T-cell (primary cell): ENCODE measurements around the gene MBOAT1. TPM values are rescaled to one million over a fixed set of nuclear protein-coding genes. Genes with fewer than 3 reads are reported as not detected.

Experiments used
- ATAC-seq, 4 experiments: fragments of 200-7000 bp in 3 of 4; fragments of 150-1000 bp in 1 of 4; cut with Tn5 transposase; replicated peaks in 1 of 4; 1 replicate in 3 of 4; 2 replicates in 1 of 4; pipeline ENCODE4 v1.10.0; 2021; ENCODE audit warnings: moderate library complexity in 3 of 4, mild to moderate bottlenecking in 2 of 4, moderate number of reproducible peaks in 1 of 4
- CTCF ChIA-PET, 2 donors: fragments of 300-600 bp; sonication (Branson Sonifier 250); formaldehyde crosslinking; loops; one replicate each; lab custom pipeline; 2022; ENCODE audit warnings: antibody characterized with exemption in 2 of 2; lab: Charles Lee
- POLR2A ChIA-PET, 2 donors: fragments of 300-600 bp; sonication (Branson Sonifier 250); formaldehyde crosslinking; loops; one replicate each; lab custom pipeline; 2022; ENCODE audit warnings: antibody characterized with exemption in 2 of 2; lab: Charles Lee
- DNase-seq, 35 experiments: peaks; one replicate each; pipeline versions ENCODE4 v3.0.0 to v3.0.0-alpha.2; 2013 to 2023
- H3K27ac ChIP-seq: one replicate; pipeline ENCODE4 v1.5.1; 2013; ENCODE audit warnings: low read length
- H3K27me3 ChIP-seq, 2 experiments: replicated peaks in 1 of 2; 1 replicate in 1 of 2; 2 replicates in 1 of 2; pipeline versions ENCODE4 v1.6.1 to v1.7.0; 2013; ENCODE audit warnings: low read length in 1 of 2, mixed read lengths in 1 of 2; ENCODE audit not compliant: control insufficient read depth in 2 of 2, insufficient read depth in 2 of 2; ENCODE audit errors: extremely low read depth in 1 of 2
- H3K36me3 ChIP-seq, 2 donors: 1 replicate in 1 of 2; 2 replicates in 1 of 2; pipeline versions ENCODE4 v1.6.1 to v1.7.0; 2013; ENCODE audit warnings: low read length in 1 of 2; ENCODE audit not compliant: control insufficient read depth in 2 of 2, insufficient read depth in 1 of 2; ENCODE audit errors: extremely low read depth in 1 of 2
- H3K4me1 ChIP-seq, 2 experiments: 1 replicate in 1 of 2; 2 replicates in 1 of 2; pipeline versions ENCODE4 v1.6.1 to v1.7.0; 2013; ENCODE audit warnings: low read length in 2 of 2, mixed read lengths in 1 of 2; ENCODE audit not compliant: insufficient read depth in 2 of 2, control insufficient read depth in 1 of 2; ENCODE audit errors: extremely low read depth in 1 of 2
- H3K4me3 ChIP-seq, 2 donors: 1 replicate in 1 of 2; 2 replicates in 1 of 2; pipeline versions ENCODE4 v1.5.1 to v1.7.0; 2013; ENCODE audit warnings: mild to moderate bottlenecking in 2 of 2, low read length in 1 of 2, moderate library complexity in 1 of 2; ENCODE audit not compliant: control insufficient read depth in 1 of 2; ENCODE audit errors: extremely low read depth in 1 of 2
- H3K9me3 ChIP-seq: 2 replicates; pipeline ENCODE4 v1.7.0; 2013
- H3K27ac Mint-ChIP-seq, 2 donors: one replicate each; pipeline ENCODE4 v1.8.0; 2020 to 2021; ENCODE audit warnings: mild to moderate bottlenecking in 2 of 2, mixed read lengths in 2 of 2
- H3K27me3 Mint-ChIP-seq, 2 donors: one replicate each; pipeline ENCODE4 v1.8.0; 2021 to 2022; ENCODE audit warnings: mixed read lengths in 2 of 2
- H3K36me3 Mint-ChIP-seq: one replicate; pipeline ENCODE4 v1.8.0; 2021; ENCODE audit warnings: mixed read lengths
- H3K4me1 Mint-ChIP-seq, 3 donors: one replicate each; pipeline ENCODE4 v1.8.0; 2020 to 2022; ENCODE audit warnings: mixed read lengths in 3 of 3, mild to moderate bottlenecking in 1 of 3
- H3K4me3 Mint-ChIP-seq, 3 donors: one replicate each; pipeline ENCODE4 v1.8.0; 2020 to 2022; ENCODE audit warnings: mild to moderate bottlenecking in 3 of 3, mixed read lengths in 3 of 3, moderate library complexity in 3 of 3
- H3K9me3 Mint-ChIP-seq, 3 donors: one replicate each; pipeline ENCODE4 v1.8.0; 2020 to 2022; ENCODE audit warnings: mixed read lengths in 3 of 3
- WGBS: methylation state at CpG from one replicate; pipeline ENCODE4 v1.1.5; 2013; ENCODE audit warnings: missing lambda C conversion rate; ENCODE audit not compliant: insufficient coverage; 5-methylcytosine and 5-hydroxymethylcytosine counted together
- total RNA-seq, 35 experiments: library from RNA in 6 of 35; stranded (reverse) in 6 of 35; fragments of 120-200 nt in 1 of 35; gene quantifications; one replicate each; pipeline versions ENCODE4 v1.2.1 to v1.2.4 and lab custom pipeline; 2013 to 2026

Gene MBOAT1
- total RNA-seq, 5 donors from 2014 or later (not counting 1 experiment from before 2014, with no cell fraction given) = 8.3 to 21.5 (median 12.0) TPM

GRCh38 chr6:20203561-20204511, 8.4 kb downstream of the MBOAT1 start:
- H3K36me3 ChIP-seq = peaks cover 0 to 2% of the 10 kb centered on the region in 2 donors
- Mint-ChIP-seq H3K4me3 (no peak overlapping the region), H3K27ac (peak overlapping the region; percentile 71 to 95), H3K4me1 (peaks cover 49 to 68% (median 57%) of the 10 kb centered on the region in 3 donors), H3K36me3 (peaks cover 7% of the 10 kb centered on the region), H3K27me3 (no peaks in the 10 kb centered on the region), H3K9me3 (no peaks in the 10 kb centered on the region)
- H3K4me1 ChIP-seq = peaks cover 3 to 42% of the 10 kb centered on the region in 2 experiments
- no peak for ATAC-seq
- H3K27ac ChIP-seq = no peak overlapping the region
- ChIA-PET CTCF (interaction anchor here in 1 of 2 donors (0.5 to 2.6 kb wide), 4 partner anchors 9 to 347 kb away, joined by 3 to 8 read pairs (median 4); partner anchors contain the start of gene MBOAT1), POLR2A (no interaction called here)
- DNase-seq = no peak
- H3K4me3 ChIP-seq = no peak overlapping the region
- 83% methylated on average over 2 of the region's 7 CpGs for WGBS
- H3K9me3 ChIP-seq = no peaks in the 10 kb centered on the region
- no peaks in the 10 kb centered on the region for H3K27me3 ChIP-seq

- Histone ChIP-seq H3K27me3 (no peaks in the 10 kb centered on the region), H3K27ac (no peak overlapping the region), H3K36me3 (peaks cover 0 to 2% of the 10 kb centered on the region in 2 donors), H3K9me3 (no peaks in the 10 kb centered on the region), H3K4me3 (no peak overlapping the region), H3K4me1 (peaks cover 3 to 42% of the 10 kb centered on the region in 2 experiments)
- Mint-ChIP-seq H3K27ac (no peak overlapping the region), H3K27me3 (no peaks in the 10 kb centered on the region), H3K36me3 (peaks cover 13% of the 10 kb centered on the region), H3K4me1 (peaks cover 49 to 68% (median 50%) of the 10 kb centered on the region in 3 donors), H3K9me3 (no peaks in the 10 kb centered on the region), H3K4me3 (no peak overlapping the region)
- ChIA-PET POLR2A (interaction anchor here in 1 of 2 donors (0.7 kb wide), 1 partner anchor 1622 kb away, joined by 3 read pairs; no protein-coding TSS in a partner anchor), CTCF (interaction anchor here in 1 of 2 donors (0.6 to 2.6 kb wide), 3 partner anchors 10 to 126 kb away, joined by 4 to 8 read pairs (median 5); partner anchors contain the start of gene MBOAT1)
- 100% methylated on average over 1 of the region's 3 CpGs for WGBS
- ATAC-seq (no peak), DNase-seq (no peak)
Observed at GRCh38 chr6:20202699-20203302, 9.5 kb downstream of the MBOAT1 start.

DNA sequence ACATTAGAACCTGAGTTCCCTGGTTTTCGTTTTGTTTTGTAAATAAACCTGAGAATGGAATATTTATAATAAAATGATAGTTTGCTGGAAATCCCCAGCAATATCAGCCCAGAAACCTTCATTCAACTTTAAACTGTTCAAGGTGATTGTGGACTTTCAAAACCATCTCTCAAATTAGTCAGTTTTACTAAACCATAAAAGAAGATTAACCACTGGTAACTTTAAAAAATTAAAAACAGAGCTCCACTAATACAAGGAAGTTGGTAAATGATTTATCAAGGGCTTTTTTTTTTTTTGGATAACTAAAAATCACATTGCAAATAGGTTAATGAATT, 10.0 kb downstream of the MBOAT1 start:
- H3K4me3 Mint-ChIP-seq = no peak overlapping the region
- DNase-seq (no peak), ATAC-seq (no peak)
- ChIA-PET POLR2A (interaction anchor here in 1 of 2 donors (0.6 kb wide), 2 partner anchors 10 to 252 kb away, joined by 3 to 6 read pairs; no protein-coding TSS in a partner anchor), CTCF (interaction anchor here in 1 of 2 donors (0.5 to 2.6 kb wide), 2 partner anchors 10 to 255 kb away, joined by 3 to 8 read pairs; partner anchors contain the start of gene MBOAT1)
- H3K36me3 Mint-ChIP-seq = peaks cover 13% of the 10 kb centered on the region
- Histone ChIP-seq H3K27me3 (no peaks in the 10 kb centered on the region), H3K4me1 (peaks cover 3 to 41% of the 10 kb centered on the region in 2 experiments), H3K4me3 (no peak overlapping the region), H3K27ac (no peak overlapping the region), H3K36me3 (peaks cover 0 to 2% of the 10 kb centered on the region in 2 donors), H3K9me3 (no peaks in the 10 kb centered on the region)
- no CpG with 5 or more reads among the region's 1 CpG for WGBS
- H3K4me1 Mint-ChIP-seq = peaks cover 45 to 63% (median 48%) of the 10 kb centered on the region in 3 donors
- no peaks in the 10 kb centered on the region for H3K9me3 Mint-ChIP-seq
- no peaks in the 10 kb centered on the region for H3K27me3 Mint-ChIP-seq
- no peak overlapping the region for H3K27ac Mint-ChIP-seq

DNA sequence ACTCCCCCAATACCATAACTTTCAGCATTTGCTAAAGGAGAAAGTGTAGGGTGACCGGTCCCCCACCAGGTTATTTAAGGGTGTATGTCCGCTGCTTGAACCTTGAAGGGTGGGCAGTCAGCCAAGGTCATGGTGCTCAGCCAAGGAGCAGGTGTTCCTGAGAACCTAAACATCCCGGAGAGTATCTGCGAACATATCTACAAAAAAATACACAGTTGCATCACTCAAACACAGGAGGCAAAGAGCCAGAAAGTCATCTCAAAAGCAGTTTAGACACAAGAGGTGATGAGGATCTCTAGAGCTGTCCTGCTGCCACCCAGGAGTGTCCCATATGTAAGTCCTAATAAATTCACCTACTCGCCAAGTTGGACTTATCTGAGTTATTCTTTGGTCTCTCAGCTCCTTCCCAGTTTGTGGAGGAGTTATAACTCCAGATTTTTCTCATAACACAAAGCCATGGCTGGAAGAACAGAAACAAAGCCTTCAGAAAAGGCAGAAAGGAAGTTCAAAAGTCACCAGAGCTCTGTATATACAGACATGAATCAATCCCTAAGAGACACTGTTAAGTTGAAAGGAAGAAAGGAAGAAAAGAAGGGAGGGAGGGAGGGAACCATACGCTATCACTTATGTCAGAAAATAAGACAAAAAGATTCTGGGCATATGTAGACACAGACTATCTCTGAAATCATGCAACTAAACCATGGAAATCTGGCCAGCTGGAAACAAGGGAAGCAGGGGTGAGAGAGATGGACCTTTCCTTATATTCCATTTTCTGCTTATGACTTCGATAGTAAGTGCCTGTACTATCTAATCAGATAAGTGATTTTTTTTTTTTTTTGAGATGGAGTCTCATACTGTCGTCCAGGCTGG, 11.3 kb downstream of the MBOAT1 start:
- Mint-ChIP-seq H3K9me3 (no peaks in the 10 kb centered on the region), H3K27ac (no peak overlapping the region), H3K4me3 (no peak overlapping the region), H3K27me3 (no peaks in the 10 kb centered on the region), H3K36me3 (peaks cover 13% of the 10 kb centered on the region), H3K4me1 (peaks cover 32 to 50% (median 35%) of the 10 kb centered on the region in 3 donors)
- no peaks in the 10 kb centered on the region for H3K9me3 ChIP-seq
- ChIA-PET CTCF (interaction anchor here (0.6 to 0.9 kb wide), 5 partner anchors 37 to 312 kb away, joined by 3 to 5 read pairs (median 3); no protein-coding TSS in a partner anchor), POLR2A (interaction anchor here in 1 of 2 donors (0.6 kb wide), 1 partner anchor 18 kb away, joined by 5 read pairs; no protein-coding TSS in a partner anchor)
- DNase-seq (no peak), ATAC-seq (no peak)
- peaks cover 0 to 2% of the 10 kb centered on the region in 2 donors for H3K36me3 ChIP-seq
- H3K4me3 ChIP-seq = no peak overlapping the region
- 75% methylated on average over 3 of the region's 8 CpGs for WGBS
- no peak overlapping the region for H3K27ac ChIP-seq
- H3K4me1 ChIP-seq = peaks cover 0 to 31% of the 10 kb centered on the region in 2 experiments
- H3K27me3 ChIP-seq = no peaks in the 10 kb centered on the region

GRCh38 chr6:20198775-20199174, 13.5 kb downstream of the MBOAT1 start:
- Mint-ChIP-seq H3K27me3 (no peaks in the 10 kb centered on the region), H3K4me3 (no peak overlapping the region), H3K4me1 (peaks cover 13 to 29% (median 14%) of the 10 kb centered on the region in 3 donors), H3K27ac (no peak overlapping the region), H3K9me3 (no peaks in the 10 kb centered on the region), H3K36me3 (peaks cover 18% of the 10 kb centered on the region)
- H3K27me3 ChIP-seq = no peaks in the 10 kb centered on the region
- no peaks in the 10 kb centered on the region for H3K9me3 ChIP-seq
- H3K4me3 ChIP-seq = no peak overlapping the region
- DNase-seq (no peak), ATAC-seq (no peak)
- no peak overlapping the region for H3K27ac ChIP-seq
- H3K36me3 ChIP-seq = peaks cover 0 to 2% of the 10 kb centered on the region in 2 donors
- ChIA-PET CTCF (interaction anchor here in 1 of 2 donors (0.9 kb wide), 1 partner anchor 121 kb away, joined by 4 read pairs; no protein-coding TSS in a partner anchor), POLR2A (no interaction called here)
- WGBS = 62% methylated on average over 6 of the region's 6 CpGs
- H3K4me1 ChIP-seq = peaks cover 0 to 13% of the 10 kb centered on the region in 2 experiments
